GM21381 (cell line): Measurements from ENCODE around the gene NEURL1B.

Source experiments
- ATAC-seq: cut with Tn5 transposase; IDR thresholded peaks from one replicate; pipeline ENCODE4 v1.9.1; 2021; ENCODE audit warnings: mild to moderate bottlenecking, moderate library complexity; ENCODE audit not compliant: unreplicated experiment

NEURL1B gene

DNA sequence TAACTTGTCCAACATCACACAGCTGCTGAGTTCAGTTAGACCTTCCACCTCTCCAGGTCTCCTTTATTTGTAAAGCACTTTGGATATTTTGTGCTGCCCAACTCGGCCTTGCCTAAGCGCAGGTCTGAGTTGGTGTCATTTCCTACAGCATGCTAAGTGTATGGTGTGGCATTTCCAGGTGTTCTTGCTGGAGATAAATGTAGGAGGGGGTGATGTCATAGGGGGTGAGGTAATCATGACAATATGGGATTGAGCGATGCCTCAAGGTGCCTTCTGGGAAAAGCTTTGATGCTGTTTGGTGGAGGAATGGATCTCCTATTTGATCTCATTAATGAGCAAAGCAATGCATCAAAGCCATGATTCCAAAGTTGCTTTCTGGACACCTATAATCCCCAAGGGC, 32.3 kb upstream of the NEURL1B start:
- ATAC-seq, result no peak

DNA sequence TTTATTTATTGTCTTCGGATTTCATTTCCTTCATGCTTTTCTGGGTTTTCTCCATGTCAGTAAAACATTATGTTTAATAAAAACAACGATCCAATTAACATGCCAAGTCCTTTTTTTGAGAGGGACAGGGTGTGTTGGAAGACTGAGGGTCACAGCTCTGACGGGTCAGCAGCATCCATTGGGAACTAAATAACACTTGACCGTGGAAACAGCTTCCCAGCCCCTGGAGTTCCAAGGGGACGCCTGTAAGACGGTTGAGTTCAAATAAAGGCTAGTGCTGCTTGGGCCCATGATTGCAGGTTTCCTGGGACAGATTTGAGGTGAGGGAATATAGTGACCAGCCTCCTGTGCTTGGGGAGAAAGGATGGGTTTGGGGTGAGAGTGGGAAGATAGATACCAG, 30.4 kb upstream of the NEURL1B start:
- ATAC-seq, result no peak

DNA sequence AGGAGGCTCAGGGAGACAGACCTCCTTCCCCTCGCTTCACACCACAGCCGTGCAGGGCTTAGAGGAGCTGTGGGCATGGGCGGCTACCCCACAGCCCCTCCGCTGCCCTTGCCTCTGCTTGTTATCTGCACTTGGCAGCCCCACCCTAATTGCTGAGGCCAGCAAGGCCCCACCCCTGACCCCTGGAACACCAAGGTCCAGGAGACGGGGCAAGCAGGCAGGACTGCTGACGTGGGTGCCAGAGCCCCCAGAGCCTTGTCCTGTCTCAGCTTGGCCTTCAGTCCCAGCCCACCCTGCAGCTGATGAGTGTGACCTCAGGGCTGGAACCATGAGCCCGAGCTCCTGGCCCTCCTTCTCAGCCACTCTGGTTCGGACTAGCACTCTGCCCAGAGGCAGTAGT, 29.1 kb upstream of the NEURL1B start:
- ATAC-seq, result no peak

DNA sequence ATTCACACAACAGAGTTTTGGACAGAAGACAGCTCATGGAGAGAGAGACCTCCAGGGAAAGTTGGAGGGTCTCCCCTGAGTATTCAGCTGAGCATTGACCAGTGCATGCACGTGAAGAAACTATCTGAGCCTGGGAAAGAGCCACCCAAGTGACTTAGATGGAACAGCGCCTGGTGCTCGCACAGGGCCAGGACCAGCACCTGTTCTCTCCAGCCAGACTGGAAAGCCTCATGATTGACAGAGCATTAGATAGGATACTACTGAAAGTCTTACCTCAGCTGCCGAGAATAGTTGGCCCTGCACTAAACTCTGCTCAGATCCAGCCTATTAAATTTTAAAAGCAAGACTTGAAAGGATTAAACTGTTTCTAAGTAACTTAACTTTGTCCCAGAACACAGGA, 28.3 kb upstream of the NEURL1B start:
- ATAC-seq, result no peak

GRCh38 chr5:172616136-172616535, 24.9 kb upstream of the NEURL1B start:
- no peak for ATAC-seq

GRCh38 chr5:172616730-172617129, 24.3 kb upstream of the NEURL1B start:
- no peak for ATAC-seq

DNA sequence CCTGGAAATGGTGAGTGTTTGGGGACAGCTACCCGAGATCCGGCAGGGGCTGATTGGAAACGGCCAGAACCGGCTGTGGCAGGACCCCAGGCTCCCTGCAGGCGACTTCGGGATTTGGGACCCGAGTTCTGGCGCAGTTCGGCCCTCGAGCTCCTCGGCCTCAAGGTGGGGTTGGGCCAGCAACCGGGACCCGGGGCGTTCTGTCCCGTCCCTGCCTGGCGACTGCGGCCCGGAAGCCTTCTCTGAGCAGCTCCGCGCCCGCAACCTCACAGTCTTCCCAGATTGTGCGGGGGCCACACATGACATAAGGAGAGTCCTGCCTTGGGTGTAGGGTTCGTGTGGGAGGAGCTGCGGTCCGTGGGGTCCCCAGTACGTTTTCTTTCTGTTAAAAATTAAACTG, 23.2 kb upstream of the NEURL1B start:
- no peak for ATAC-seq

- ATAC-seq, result no peak
Measured at GRCh38 chr5:172618574-172619365, 22.3 kb upstream of the NEURL1B start.

GRCh38 chr5:172620506-172620905, 20.6 kb upstream of the NEURL1B start:
- ATAC-seq, result no peak

DNA sequence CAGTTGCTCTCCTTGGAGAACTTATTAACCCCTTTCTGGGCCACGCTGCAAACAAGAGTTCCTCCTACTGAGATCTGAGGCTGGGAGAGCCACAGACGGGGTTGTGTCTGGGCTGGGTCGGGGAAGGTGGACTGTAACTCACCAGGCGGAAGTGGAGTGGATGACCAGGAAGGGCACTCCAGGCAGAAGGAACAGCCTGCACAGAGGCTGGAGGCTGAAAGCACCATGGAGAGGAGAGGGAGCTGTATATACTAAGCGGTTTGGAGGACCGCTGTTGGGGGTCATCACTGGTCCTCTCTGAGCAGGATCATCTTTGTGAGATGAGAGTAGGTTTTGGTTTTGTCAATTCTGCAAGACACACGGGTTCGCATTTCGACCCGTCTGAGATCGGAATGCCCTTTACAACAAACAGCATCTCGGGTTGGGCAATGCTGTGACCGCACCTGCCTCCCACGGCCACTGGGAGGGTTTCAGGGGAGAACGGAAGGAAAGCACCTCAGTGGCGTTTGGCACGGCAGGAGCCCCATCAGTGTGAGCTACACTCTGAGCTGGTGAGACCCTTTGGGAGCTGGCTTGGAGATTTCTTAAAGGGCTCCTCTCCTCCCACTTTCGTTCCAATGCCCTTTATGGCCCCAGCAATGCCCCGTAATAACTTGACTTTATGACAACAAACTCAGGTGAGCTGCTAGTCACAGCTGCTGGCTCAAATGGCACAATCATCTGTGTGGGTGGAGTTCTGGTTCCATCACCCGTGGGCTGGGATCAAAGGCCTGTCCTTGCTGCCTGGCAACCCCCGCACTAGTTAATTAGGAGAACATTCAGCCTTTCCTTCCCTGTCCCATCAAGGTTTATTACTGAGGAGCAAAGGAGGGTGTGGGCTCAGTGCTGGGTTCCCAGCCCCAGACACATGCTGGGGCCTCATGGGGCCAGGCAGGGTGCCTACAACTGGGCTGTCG, 18.7 kb upstream of the NEURL1B start:
- ATAC-seq, result no peak

- no peak for ATAC-seq
Measured at GRCh38 chr5:172623313-172623980, 17.6 kb upstream of the NEURL1B start.

- no peak for ATAC-seq
Measured at GRCh38 chr5:172624083-172624995, 16.7 kb upstream of the NEURL1B start.

GRCh38 chr5:172624996-172625964, 15.8 kb upstream of the NEURL1B start:
- ATAC-seq, result no peak

GRCh38 chr5:172626031-172626581, 15.0 kb upstream of the NEURL1B start:
- ATAC-seq, result no peak

DNA sequence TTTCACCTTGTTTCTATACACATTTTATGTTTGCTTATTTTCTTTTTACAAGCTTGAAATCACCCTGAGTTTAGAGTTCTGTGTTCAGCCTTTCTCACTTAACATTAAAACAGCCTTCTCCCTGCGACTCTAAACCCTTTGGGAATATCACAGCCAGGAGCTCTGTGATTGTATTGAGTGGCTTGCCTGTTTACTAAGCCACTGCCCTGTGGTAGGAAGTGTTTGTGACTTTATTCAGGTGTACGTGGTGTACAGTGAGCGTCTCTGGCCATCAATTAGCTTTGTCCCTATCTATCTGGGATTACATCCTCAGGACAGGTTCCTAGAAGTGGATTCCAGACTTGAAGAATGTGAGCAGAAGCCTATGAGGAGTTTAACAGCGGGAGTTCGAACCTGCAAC, 11.0 kb upstream of the NEURL1B start:
- ATAC-seq, result no peak

DNA sequence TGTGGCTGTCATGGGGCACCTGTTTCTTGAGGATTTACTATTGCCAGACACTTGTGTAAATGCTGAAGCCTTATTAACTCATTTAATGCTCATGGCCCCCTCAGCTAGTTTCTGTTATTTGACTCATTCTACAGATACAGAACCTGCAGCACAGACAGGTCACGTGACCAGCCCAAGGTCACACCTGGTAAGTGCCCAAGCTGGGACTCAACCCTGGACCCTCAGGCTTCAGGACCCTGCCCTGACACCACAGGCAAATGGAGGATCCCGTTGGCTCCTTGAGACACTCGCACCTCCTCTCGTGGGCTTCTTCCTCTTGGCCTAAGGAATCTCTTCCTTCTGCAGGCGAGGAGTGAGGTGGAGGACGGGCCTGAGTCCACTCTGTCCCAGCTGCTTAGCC, 10.6 kb upstream of the NEURL1B start:
- ATAC-seq, result no peak

GRCh38 chr5:172630986-172631385, 10.1 kb upstream of the NEURL1B start:
- ATAC-seq, result no peak

GRCh38 chr5:172632346-172633092, 8.5 kb upstream of the NEURL1B start:
- no peak for ATAC-seq
